OCI-LY3 (cell line): ENCODE measurements around the gene KCNIP4.

Source experiments
- CTCF ChIP-seq: fragments of 200-600, 300-600 bp; sonication (generic); IDR thresholded peaks from 2 replicates; pipeline ENCODE4 v1.5.1; 2014; ENCODE audit warnings: antibody characterized with exemption, low read length, low read depth
- EZH2phosphoT487 ChIP-seq: fragments of 200-600 bp; shearing (Covaris generic); IDR thresholded peaks from 2 replicates; pipeline ENCODE4 v1.6.1; 2018; ENCODE audit warnings: antibody characterized with exemption, mixed run types, low read depth

GRCh38 chr4:21973850-21974249 is 25.3 kb upstream of the KCNIP4 start:
- TF ChIP-seq CTCF (no peak), EZH2phosphoT487 (no peak)
